CD4-positive, alpha-beta memory T cell (primary cell): ENCODE measurements around the gene PGLYRP1. TPM values are rescaled to one million over a fixed set of nuclear protein-coding genes. Genes with fewer than 3 reads are reported as not detected.

Source experiments
- CTCF ChIA-PET: fragments of 350-600 bp; sonication (Branson Sonifier 250); formaldehyde crosslinking; loops from one replicate; lab custom pipeline; 2021; ENCODE audit warnings: inconsistent platforms; ENCODE audit not compliant: partially characterized antibody; lab: Charles Lee
- POLR2A ChIA-PET: fragments of 350-600 bp; sonication (Branson Sonifier 250); formaldehyde crosslinking; loops from one replicate; lab custom pipeline; 2021; ENCODE audit not compliant: partially characterized antibody; lab: Charles Lee
- DNase-seq, 5 donors: peaks; one replicate each; pipeline versions ENCODE4 v3.0.0 to v3.0.0-alpha.2; 2020 to 2022; ENCODE audit warnings: mixed read lengths in 1 of 5
- H3K27ac ChIP-seq: one replicate; pipeline ENCODE4 v1.7.0; 2013; ENCODE audit warnings: low read depth, low read length
- H3K27me3 ChIP-seq: 2 replicates; pipeline ENCODE4 v1.7.0; 2013; ENCODE audit warnings: mild to moderate bottlenecking, low read length, moderate library complexity; ENCODE audit not compliant: insufficient read depth
- H3K36me3 ChIP-seq: 2 replicates; pipeline ENCODE4 v1.7.0; 2013; ENCODE audit warnings: mild to moderate bottlenecking, low read length, moderate library complexity; ENCODE audit not compliant: insufficient read depth
- H3K4me1 ChIP-seq: 2 replicates; pipeline ENCODE4 v1.7.0; 2013; ENCODE audit warnings: mild to moderate bottlenecking, low read length, moderate library complexity; ENCODE audit not compliant: insufficient read depth
- H3K4me3 ChIP-seq, 2 donors: one replicate each; pipeline ENCODE4 v1.7.0; 2013; ENCODE audit warnings: low read length in 2 of 2, mild to moderate bottlenecking in 1 of 2
- H3K9me3 ChIP-seq, 2 donors: one replicate each; pipeline ENCODE4 v1.7.0; 2013; ENCODE audit warnings: low read length in 2 of 2, control low read depth in 1 of 2; ENCODE audit not compliant: control insufficient read depth in 1 of 2
- H3K27ac Mint-ChIP-seq, 7 donors: one replicate each; pipeline ENCODE4 v1.8.0; 2020 to 2021; ENCODE audit warnings: mixed read lengths in 7 of 7, mild to moderate bottlenecking in 6 of 7, inconsistent platforms in 3 of 7, moderate library complexity in 3 of 7
- H3K27me3 Mint-ChIP-seq, 2 donors: one replicate each; pipeline ENCODE4 v1.8.0; 2020 to 2021; ENCODE audit warnings: mixed read lengths in 2 of 2
- H3K36me3 Mint-ChIP-seq, 2 donors: one replicate each; pipeline ENCODE4 v1.8.0; 2020 to 2021; ENCODE audit warnings: mixed read lengths in 2 of 2, inconsistent platforms in 1 of 2, mild to moderate bottlenecking in 1 of 2
- H3K4me1 Mint-ChIP-seq, 4 donors: one replicate each; pipeline ENCODE4 v1.8.0; 2020 to 2021; ENCODE audit warnings: mixed read lengths in 4 of 4, mild to moderate bottlenecking in 1 of 4
- H3K4me3 Mint-ChIP-seq, 8 donors: one replicate each; pipeline ENCODE4 v1.8.0; 2020 to 2021; ENCODE audit warnings: mixed read lengths in 8 of 8, mild to moderate bottlenecking in 7 of 8, moderate library complexity in 6 of 8, inconsistent platforms in 3 of 8
- H3K9me3 Mint-ChIP-seq, 8 donors: one replicate each; pipeline ENCODE4 v1.8.0; 2020 to 2021; ENCODE audit warnings: mixed read lengths in 8 of 8, mild to moderate bottlenecking in 5 of 8, inconsistent platforms in 3 of 8, moderate library complexity in 1 of 8
- intact Hi-C: fragments of 100-400 bp; cut with micrococcal nuclease; formaldehyde crosslinking; loops from one replicate; pipeline ENCODE4 v1.15.1; 2023
- polyA plus RNA-seq, 2 donors: library from polyadenylated mRNA; unstranded; fragments of 300-500 nt; fragmentation: Illumina TruSeq; gene quantifications; one replicate each; pipeline ENCODE4 v1.2.3, GENCODE V29; 2021
- total RNA-seq, 2 experiments: library from RNA; stranded (reverse); gene quantifications; one replicate each; pipeline ENCODE4 v1.2.3, GENCODE V29; 2021

PGLYRP1 gene
- total and polyA plus RNA-seq, 4 experiments from 2014 or later, result not detected

GRCh38 chr19:46033401-46033800 lies 10.5 kb upstream of the PGLYRP1 start:
- Histone ChIP-seq H3K4me1 (no peaks in the 10 kb centered on the region), H3K36me3 (no peaks in the 10 kb centered on the region), H3K27ac (no peak overlapping the region), H3K4me3 (no peak overlapping the region), H3K9me3 (no peaks in the 10 kb centered on the region), H3K27me3 (no peaks in the 10 kb centered on the region)
- Mint-ChIP-seq H3K9me3 (peaks cover 0 to 9% (median 2%) of the 10 kb centered on the region in 8 donors), H3K27me3 (peaks cover 5 to 11% of the 10 kb centered on the region in 2 donors), H3K4me3 (no peak overlapping the region), H3K4me1 (peaks cover 2 to 6% (median 4%) of the 10 kb centered on the region in 4 donors), H3K36me3 (no peaks in the 10 kb centered on the region), H3K27ac (no peak overlapping the region)
- no peak for DNase-seq
- ChIA-PET CTCF (interaction anchor here (1.1 to 2.0 kb wide), 2 partner anchors 24 to 232 kb away, joined by 3 to 9 read pairs; no protein-coding TSS in a partner anchor), POLR2A (no interaction called here)
- intact Hi-C loops, result no loop called here

DNA sequence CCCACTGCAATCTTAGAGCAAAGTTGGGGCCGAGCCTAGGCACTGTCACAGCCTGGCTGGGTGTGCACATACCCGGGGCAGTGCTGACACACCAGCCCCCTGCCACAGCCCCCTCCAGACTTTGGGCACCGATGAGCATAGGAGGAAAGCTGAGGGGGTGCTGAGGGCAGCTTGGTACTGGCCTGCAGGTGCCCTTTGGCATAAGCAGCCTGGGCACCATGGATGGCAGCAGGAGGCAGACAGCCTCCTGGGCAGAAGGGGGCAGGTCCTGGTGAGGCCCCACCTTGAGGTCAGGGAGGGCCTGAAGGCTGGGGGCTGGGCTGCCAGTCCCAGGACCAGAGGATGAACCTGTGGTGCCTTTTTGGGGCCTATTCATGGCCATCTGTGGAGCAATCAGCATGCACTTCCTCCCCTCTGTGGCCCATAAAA lies 9.8 kb upstream of the PGLYRP1 start:
- H3K27me3 Mint-ChIP-seq, result peaks cover 5 to 11% of the 10 kb centered on the region in 2 donors
- Histone ChIP-seq H3K36me3 (no peaks in the 10 kb centered on the region), H3K9me3 (no peaks in the 10 kb centered on the region), H3K27me3 (no peaks in the 10 kb centered on the region), H3K4me3 (no peak overlapping the region), H3K27ac (no peak overlapping the region), H3K4me1 (no peaks in the 10 kb centered on the region)
- peaks cover 2 to 6% (median 4%) of the 10 kb centered on the region in 4 donors for H3K4me1 Mint-ChIP-seq
- no peak overlapping the region for H3K27ac Mint-ChIP-seq
- peaks cover 0 to 8% (median 2%) of the 10 kb centered on the region in 8 donors for H3K9me3 Mint-ChIP-seq
- intact Hi-C loops, result no loop called here
- H3K36me3 Mint-ChIP-seq, result no peaks in the 10 kb centered on the region
- CTCF ChIA-PET, result interaction anchor here (1.1 to 2.0 kb wide), 2 partner anchors 24 to 233 kb away, joined by 3 to 9 read pairs; no protein-coding TSS in a partner anchor
- POLR2A ChIA-PET, result no interaction called here
- DNase-seq, result no peak
- no peak overlapping the region for H3K4me3 Mint-ChIP-seq

GRCh38 chr19:46031781-46032596 lies 9.1 kb upstream of the PGLYRP1 start:
- no peaks in the 10 kb centered on the region for H3K36me3 Mint-ChIP-seq
- no peaks in the 10 kb centered on the region for H3K4me1 ChIP-seq
- POLR2A ChIA-PET, result no interaction called here

DNA sequence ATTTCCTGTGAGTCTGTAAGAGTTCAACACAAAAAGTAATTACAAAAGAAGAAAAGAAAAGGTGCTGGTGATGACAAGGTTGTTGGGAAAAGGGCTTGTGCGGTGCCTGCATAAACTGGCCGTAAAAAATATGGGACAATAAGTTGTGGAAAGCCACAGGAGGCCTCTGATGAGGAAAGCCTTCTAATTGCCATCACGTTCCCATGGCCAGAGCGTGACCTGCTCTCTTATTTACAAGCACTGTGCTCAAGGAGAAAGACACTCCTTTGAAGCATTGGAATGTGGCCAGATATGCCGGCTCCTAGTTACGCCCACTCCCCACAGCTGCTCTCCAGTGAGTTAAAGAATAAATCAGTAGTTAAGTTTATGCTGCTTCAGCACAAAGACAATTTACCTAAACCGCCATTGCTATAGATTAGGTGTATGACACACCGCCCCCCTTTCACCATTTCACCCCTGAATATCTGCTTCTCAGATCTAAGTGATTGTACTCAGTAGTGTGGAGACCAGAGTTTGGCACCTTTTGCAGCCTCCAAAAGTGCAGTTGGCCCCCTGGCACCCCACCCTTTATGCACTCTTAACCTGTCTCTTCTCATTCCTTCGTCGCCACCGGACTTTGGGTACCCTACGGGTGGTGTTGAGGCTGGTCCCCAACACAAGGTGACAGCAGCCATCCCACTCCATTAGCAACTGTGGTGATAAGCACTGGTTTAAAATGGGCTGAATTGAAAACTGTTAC lies 8.1 kb upstream of the PGLYRP1 start:
- H3K4me1 ChIP-seq, result peaks cover 5% of the 10 kb centered on the region
- no peak overlapping the region for H3K4me3 ChIP-seq
- H3K36me3 Mint-ChIP-seq, result no peaks in the 10 kb centered on the region
- DNase-seq, result no peak
- no peaks in the 10 kb centered on the region for H3K9me3 ChIP-seq
- no peaks in the 10 kb centered on the region for H3K27me3 ChIP-seq
- H3K4me1 Mint-ChIP-seq, result peaks cover 5 to 16% (median 12%) of the 10 kb centered on the region in 4 donors
- no peaks in the 10 kb centered on the region for H3K36me3 ChIP-seq
- ChIA-PET CTCF (interaction anchor here (1.0 to 5.2 kb wide), 2 partner anchors 12 to 234 kb away, joined by 3 to 88 read pairs; no protein-coding TSS in a partner anchor), POLR2A (no interaction called here)
- H3K9me3 Mint-ChIP-seq, result peaks cover 0 to 6% (median 2%) of the 10 kb centered on the region in 8 donors
- no peak overlapping the region for H3K4me3 Mint-ChIP-seq
- no peak overlapping the region for H3K27ac ChIP-seq
- H3K27ac Mint-ChIP-seq, result no peak overlapping the region
- intact Hi-C loops, result no loop called here
- H3K27me3 Mint-ChIP-seq, result peaks cover 4 to 11% of the 10 kb centered on the region in 2 donors

More at GRCh38 chr19:46031781-46032596, 9.1 kb upstream of the PGLYRP1 start:
- CTCF ChIA-PET, result interaction anchor here (1.0 kb wide), 1 partner anchor 11 kb away, joined by 3 read pairs; no protein-coding TSS in a partner anchor
- H3K4me1 Mint-ChIP-seq, result peaks cover 2 to 6% (median 4%) of the 10 kb centered on the region in 4 donors
- no peak overlapping the region for H3K4me3 ChIP-seq
- intact Hi-C loops, result no loop called here
- no peaks in the 10 kb centered on the region for H3K9me3 ChIP-seq
- DNase-seq, result no peak
- no peak overlapping the region for H3K4me3 Mint-ChIP-seq
- H3K27me3 Mint-ChIP-seq, result peaks cover 4 to 10% of the 10 kb centered on the region in 2 donors
- H3K27ac ChIP-seq, result no peak overlapping the region
- peaks cover 0 to 3% (median under 1%) of the 10 kb centered on the region in 8 donors for H3K9me3 Mint-ChIP-seq
- no peak overlapping the region for H3K27ac Mint-ChIP-seq
- H3K27me3 ChIP-seq, result no peaks in the 10 kb centered on the region
- no peaks in the 10 kb centered on the region for H3K36me3 ChIP-seq

DNA sequence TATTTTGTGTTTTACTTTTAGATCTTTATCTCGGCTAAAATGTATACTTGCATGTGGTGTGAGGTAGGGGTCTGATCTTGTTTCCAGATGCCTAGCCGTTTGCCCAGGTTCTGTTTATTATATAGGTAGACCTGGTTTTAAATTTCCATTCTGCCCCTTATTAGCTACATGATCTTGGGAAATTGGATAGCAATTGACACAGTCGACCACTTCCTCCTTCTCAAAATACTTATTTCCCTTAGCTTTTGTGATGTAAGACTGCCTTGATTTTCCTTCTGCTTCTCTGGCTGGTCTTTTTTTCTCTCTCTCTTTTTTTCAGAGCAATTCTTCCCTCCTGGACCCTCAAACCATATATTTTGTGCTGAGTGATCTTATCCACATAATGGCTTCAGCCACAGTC lies 3.0 kb upstream of the PGLYRP1 start:
- no peaks in the 10 kb centered on the region for H3K9me3 ChIP-seq
- intact Hi-C loops, result loop anchor here (5.0 kb wide), 1 partner anchor 461 kb away; no protein-coding TSS in a partner anchor
- peaks cover 4% of the 10 kb centered on the region for H3K27me3 ChIP-seq
- POLR2A ChIA-PET, result interaction anchor here (0.8 kb wide), 1 partner anchor 11 kb away, joined by 3 read pairs; no protein-coding TSS in a partner anchor
- Mint-ChIP-seq H3K4me3 (peak overlapping the region in 2 of 8 donors; percentile 6 to 9), H3K27ac (no peak overlapping the region), H3K9me3 (peaks cover 0 to 7% (median under 1%) of the 10 kb centered on the region in 8 donors), H3K36me3 (no peaks in the 10 kb centered on the region), H3K4me1 (peaks cover 12 to 26% (median 18%) of the 10 kb centered on the region in 4 donors), H3K27me3 (peaks cover 6 to 17% of the 10 kb centered on the region in 2 donors)
- no peak overlapping the region for H3K27ac ChIP-seq
- no peak for DNase-seq
- CTCF ChIA-PET, result interaction anchor here (0.6 to 5.2 kb wide), 4 partner anchors 9 to 239 kb away, joined by 3 to 88 read pairs (median 10); no protein-coding TSS in a partner anchor
- no peaks in the 10 kb centered on the region for H3K36me3 ChIP-seq
- peaks cover 11% of the 10 kb centered on the region for H3K4me1 ChIP-seq
- no peak overlapping the region for H3K4me3 ChIP-seq

DNA sequence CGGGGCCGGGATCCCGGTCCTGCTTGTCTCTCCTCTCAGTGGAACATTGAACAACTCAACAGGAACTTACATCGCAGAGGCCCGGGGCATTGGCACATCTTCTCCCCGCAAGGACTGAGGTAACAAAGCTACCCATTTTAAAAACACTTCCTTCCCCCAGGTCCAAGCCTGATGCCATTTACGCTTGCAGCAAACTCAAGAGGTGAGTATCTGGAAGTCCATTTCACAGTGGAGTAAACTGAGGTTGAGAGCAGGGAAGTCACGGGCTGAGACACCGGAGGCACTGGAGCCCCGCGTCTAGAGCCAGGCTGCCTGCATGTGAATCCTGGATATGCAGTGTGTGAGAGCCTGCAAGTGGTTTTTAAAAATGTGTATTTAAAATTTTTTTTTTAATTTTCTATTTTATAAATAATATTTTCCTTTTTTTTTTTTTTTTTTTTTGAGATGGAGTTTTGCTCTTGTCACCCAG lies 492 bp upstream of the PGLYRP1 start:
- Histone ChIP-seq H3K27me3 (peaks cover 4% of the 10 kb centered on the region), H3K4me3 (no peak overlapping the region), H3K27ac (no peak overlapping the region), H3K4me1 (peaks cover 11% of the 10 kb centered on the region), H3K36me3 (no peaks in the 10 kb centered on the region), H3K9me3 (no peaks in the 10 kb centered on the region)
- Mint-ChIP-seq H3K27ac (peak overlapping the region in 1 of 7 donors; percentile 25), H3K9me3 (peaks cover 0 to 7% (median under 1%) of the 10 kb centered on the region in 8 donors), H3K4me1 (peaks cover 10 to 21% (median 14%) of the 10 kb centered on the region in 4 donors), H3K4me3 (no peak overlapping the region), H3K36me3 (no peaks in the 10 kb centered on the region), H3K27me3 (peaks cover 5 to 13% of the 10 kb centered on the region in 2 donors)
- intact Hi-C loops, result no loop called here
- DNase-seq, result no peak
- ChIA-PET POLR2A (no interaction called here), CTCF (interaction anchor here (1.7 kb wide), 1 partner anchor 13 kb away, joined by 3 read pairs; no protein-coding TSS in a partner anchor)
